Mesenchymal stem cell (in vitro differentiated cells and primary cell): ENCODE data around the gene LMX1B.
"Not testable (repeated sequence)": the region's sequence is repeated elsewhere in the genome, so short reads cannot be mapped to it uniquely, and the experiment has no call there.

ENCODE experiments used
- DNase-seq: peaks from one replicate; pipeline ENCODE4 v3.0.0-alpha.2; 2013
- H2AFZ ChIP-seq: one replicate; pipeline ENCODE4 v1.6.1; 2013; ENCODE audit warnings: low read depth, mild to moderate bottlenecking, control low read depth, inconsistent platforms, low read length, moderate library complexity
- H2AK5ac ChIP-seq: 2 replicates; pipeline ENCODE4 v1.6.1; 2013; ENCODE audit warnings: low read length, moderate library complexity, mild to moderate bottlenecking, inconsistent platforms; ENCODE audit not compliant: severe bottlenecking
- H2BK120ac ChIP-seq: one replicate; pipeline ENCODE4 v1.6.1; 2013; ENCODE audit warnings: low read depth, mild to moderate bottlenecking, inconsistent platforms, low read length, moderate library complexity
- H2BK12ac ChIP-seq, 2 experiments: one replicate each; pipeline ENCODE4 v1.6.1; 2013; ENCODE audit warnings: inconsistent platforms in 2 of 2, low read length in 2 of 2, mild to moderate bottlenecking in 2 of 2, moderate library complexity in 2 of 2, control low read depth in 1 of 2
- H2BK15ac ChIP-seq: one replicate; pipeline ENCODE4 v1.6.1; 2013; ENCODE audit warnings: mild to moderate bottlenecking, low read depth, inconsistent platforms; ENCODE audit not compliant: poor library complexity, severe bottlenecking
- H2BK5ac ChIP-seq: 2 replicates; pipeline ENCODE4 v1.6.1; 2013; ENCODE audit warnings: low read depth, mild to moderate bottlenecking, low read length, control low read depth, inconsistent platforms; ENCODE audit not compliant: poor library complexity, severe bottlenecking
- H3K14ac ChIP-seq, 2 experiments: one replicate each; pipeline ENCODE4 v1.6.1; 2013; ENCODE audit warnings: inconsistent platforms in 2 of 2, low read length in 2 of 2, control low read depth in 1 of 2, mild to moderate bottlenecking in 1 of 2, moderate library complexity in 1 of 2
- H3K18ac ChIP-seq, 2 experiments: one replicate each; pipeline ENCODE4 v1.6.1; 2013; ENCODE audit warnings: inconsistent platforms in 2 of 2, low read length in 2 of 2, control low read depth in 1 of 2, low read depth in 1 of 2, mild to moderate bottlenecking in 1 of 2
- H3K23ac ChIP-seq, 2 experiments: one replicate each; pipeline ENCODE4 v1.6.1; 2013; ENCODE audit warnings: inconsistent platforms in 2 of 2, low read length in 2 of 2, mild to moderate bottlenecking in 2 of 2, moderate library complexity in 2 of 2, control low read depth in 1 of 2
- H3K27ac ChIP-seq: 2 replicates; pipeline ENCODE4 v1.5.1; 2013; ENCODE audit warnings: mild to moderate bottlenecking, moderate library complexity, low read length, control low read depth, inconsistent platforms; ENCODE audit not compliant: poor library complexity, severe bottlenecking
- H3K27me3 ChIP-seq, 2 experiments: 2 replicates each; pipeline versions ENCODE4 v1.6.1 to v1.7.0; 2013; ENCODE audit warnings: low read length in 2 of 2, mild to moderate bottlenecking in 2 of 2, moderate library complexity in 2 of 2, control low read depth in 1 of 2, inconsistent platforms in 1 of 2; ENCODE audit not compliant: control insufficient read depth in 1 of 2, insufficient read depth in 1 of 2
- H3K36me3 ChIP-seq, 2 experiments: 2 replicates each; pipeline versions ENCODE4 v1.6.1 to v1.7.0; 2013; ENCODE audit warnings: low read length in 2 of 2, control low read depth in 1 of 2, inconsistent platforms in 1 of 2, low read depth in 1 of 2, mild to moderate bottlenecking in 1 of 2; ENCODE audit not compliant: insufficient read depth in 2 of 2, control insufficient read depth in 1 of 2
- H3K4ac ChIP-seq, 2 experiments: one replicate each; pipeline ENCODE4 v1.6.1; 2013; ENCODE audit warnings: inconsistent platforms in 2 of 2, low read length in 2 of 2, mild to moderate bottlenecking in 2 of 2, moderate library complexity in 2 of 2, control low read depth in 1 of 2, low read depth in 1 of 2
- H3K4me1 ChIP-seq: 2 replicates; pipeline ENCODE4 v1.6.1; 2013; ENCODE audit warnings: low read depth, low read length, control low read depth; ENCODE audit not compliant: control insufficient read depth, insufficient read depth
- H3K4me2 ChIP-seq: 2 replicates; pipeline ENCODE4 v1.6.1; 2013; ENCODE audit warnings: low read length, mild to moderate bottlenecking, inconsistent platforms; ENCODE audit not compliant: poor library complexity, severe bottlenecking
- H3K4me3 ChIP-seq, 2 experiments: 2 replicates each; pipeline versions ENCODE4 v1.5.1 to v1.7.0; 2013; ENCODE audit warnings: low read length in 2 of 2, mild to moderate bottlenecking in 2 of 2, control low read depth in 1 of 2, low read depth in 1 of 2; ENCODE audit not compliant: insufficient read depth in 1 of 2
- H3K79me1 ChIP-seq: replicated peaks from 2 replicates; pipeline ENCODE4 v1.6.1; 2013; ENCODE audit warnings: mild to moderate bottlenecking, control low read depth, low read length, inconsistent platforms; ENCODE audit not compliant: poor library complexity, severe bottlenecking
- H3K9ac ChIP-seq: 2 replicates; pipeline ENCODE4 v1.7.0; 2013; ENCODE audit warnings: mild to moderate bottlenecking, low read length, moderate library complexity
- H3K9me3 ChIP-seq: 2 replicates; pipeline ENCODE4 v1.7.0; 2013; ENCODE audit warnings: mild to moderate bottlenecking, low read length; ENCODE audit not compliant: control insufficient read depth
- H4K8ac ChIP-seq: one replicate; pipeline ENCODE4 v1.6.1; 2013; ENCODE audit warnings: inconsistent platforms, mild to moderate bottlenecking, low read length, moderate library complexity
- H4K91ac ChIP-seq: one replicate; pipeline ENCODE4 v1.6.1; 2013; ENCODE audit warnings: mild to moderate bottlenecking, low read length, inconsistent platforms
- WGBS: methylation state at CpG from one replicate; pipeline ENCODE4 v1.1.7; 2013; ENCODE audit warnings: mixed read lengths; 5-methylcytosine and 5-hydroxymethylcytosine counted together

The LMX1B gene

DNA sequence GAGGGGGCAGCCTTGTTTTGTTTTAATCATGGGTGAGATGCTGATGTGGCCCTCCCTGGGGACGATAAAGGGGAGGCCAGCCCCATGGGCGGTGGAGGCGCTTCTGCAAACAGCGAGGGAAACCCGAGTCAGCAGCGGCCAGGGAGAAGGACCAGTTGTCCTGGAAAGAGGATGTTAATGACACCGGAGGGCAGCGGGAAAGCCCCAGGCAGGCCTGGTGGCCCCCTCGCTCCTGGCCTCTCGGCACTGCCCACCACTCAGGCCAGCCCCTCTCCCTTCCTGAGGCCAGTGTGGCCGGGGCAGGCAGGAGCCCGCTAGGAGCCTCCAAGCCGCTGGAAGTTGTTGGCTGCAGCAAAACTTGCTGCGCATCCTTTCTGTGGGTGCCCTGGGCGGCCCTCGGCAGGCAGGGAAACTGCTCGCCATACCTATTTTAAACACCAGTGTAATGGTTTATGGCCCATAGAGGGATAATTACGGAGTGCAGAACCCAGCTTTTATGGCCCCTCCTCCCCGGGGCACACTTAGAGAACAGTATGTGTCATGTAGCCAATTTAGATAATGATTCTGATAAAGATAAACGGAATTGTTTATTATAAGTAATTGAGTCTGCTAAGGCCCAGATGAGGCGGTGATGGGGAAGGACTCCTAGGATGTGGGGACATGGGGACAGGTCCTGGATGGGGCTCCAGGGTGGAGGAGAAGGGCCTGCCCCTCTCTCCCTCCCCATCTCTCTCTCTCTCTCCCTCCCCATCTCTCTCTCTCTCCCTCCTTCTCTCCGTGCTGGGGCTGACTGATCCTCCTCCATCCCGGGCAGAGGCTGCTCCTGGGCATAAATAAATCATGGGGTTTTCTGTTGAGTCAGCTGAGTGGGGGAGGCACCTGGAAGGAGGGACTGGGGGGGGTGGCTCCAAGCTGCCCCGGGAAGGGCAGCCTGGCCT is 36.9 kb downstream of the LMX1B start:
- peaks cover 96 to 100% of the 10 kb centered on the region in 2 experiments for H3K27me3 ChIP-seq
- no peak overlapping the region for H2BK5ac ChIP-seq

GRCh38 chr9:126652140-126652582 is 38.4 kb downstream of the LMX1B start:
- no peak for DNase-seq
- WGBS = 29% methylated on average over 18 of the region's 18 CpGs
- Histone ChIP-seq H4K91ac (no peak overlapping the region), H3K14ac (no peak overlapping the region), H2BK15ac (no peak overlapping the region), H2BK120ac (no peak overlapping the region), H2BK12ac (no peak overlapping the region), H2AFZ (no peak overlapping the region), H3K79me1 (no peaks in the 10 kb centered on the region), H3K18ac (no peak overlapping the region), H3K4me1 (no peaks in the 10 kb centered on the region), H3K27ac (no peak overlapping the region), H4K8ac (no peak overlapping the region), H3K4me2 (no peak overlapping the region), H3K9me3 (no peaks in the 10 kb centered on the region), H3K23ac (no peak overlapping the region), H2AK5ac (no peak overlapping the region), H3K36me3 (no peaks in the 10 kb centered on the region), H3K27me3 (peaks cover 96 to 98% of the 10 kb centered on the region in 2 experiments), H3K4ac (no peak overlapping the region), H3K4me3 (no peak overlapping the region), H2BK5ac (no peak overlapping the region), H3K9ac (no peak overlapping the region)

More for the DNA sequence above, 36.9 kb downstream of the LMX1B start:
- Histone ChIP-seq H2BK120ac (no peak overlapping the region), H3K79me1 (no peaks in the 10 kb centered on the region), H3K23ac (no peak overlapping the region), H3K4me1 (no peaks in the 10 kb centered on the region), H3K18ac (no peak overlapping the region), H3K36me3 (no peaks in the 10 kb centered on the region), H2BK12ac (no peak overlapping the region), H3K14ac (no peak overlapping the region), H2BK15ac (no peak overlapping the region), H4K8ac (no peak overlapping the region), H3K4me2 (no peak overlapping the region), H3K9ac (no peak overlapping the region), H4K91ac (no peak overlapping the region), H2AFZ (no peak overlapping the region), H3K4ac (no peak overlapping the region), H3K9me3 (no peaks in the 10 kb centered on the region), H3K4me3 (no peak overlapping the region), H3K27ac (no peak overlapping the region), H2AK5ac (no peak overlapping the region)
- whole genome bisulfite sequencing = 16% methylated on average over 21 of the region's 24 CpGs
- no peak for DNase-seq

- H3K4me2 ChIP-seq = no peak overlapping the region
- H2BK15ac ChIP-seq = no peak overlapping the region
- peaks cover 86 to 98% of the 10 kb centered on the region in 2 experiments for H3K27me3 ChIP-seq
- H3K14ac ChIP-seq = no peak overlapping the region
- no peak overlapping the region for H2BK12ac ChIP-seq
- no peak overlapping the region for H3K4ac ChIP-seq
- no peak overlapping the region for H2AK5ac ChIP-seq
- H3K9me3 ChIP-seq = no peaks in the 10 kb centered on the region
- H3K9ac ChIP-seq = no peak overlapping the region
- H4K8ac ChIP-seq = no peak overlapping the region
- H2AFZ ChIP-seq = no peak overlapping the region
- H3K23ac ChIP-seq = no peak overlapping the region
- H3K4me3 ChIP-seq = no peak overlapping the region
- no peak overlapping the region for H4K91ac ChIP-seq
- H3K27ac ChIP-seq = no peak overlapping the region
- 77% methylated on average over 7 of the region's 7 CpGs for WGBS
- H3K79me1 ChIP-seq = no peaks in the 10 kb centered on the region
- no peak overlapping the region for H3K18ac ChIP-seq
- no peak overlapping the region for H2BK5ac ChIP-seq
- H3K4me1 ChIP-seq = no peaks in the 10 kb centered on the region
- no peaks in the 10 kb centered on the region for H3K36me3 ChIP-seq
- no peak overlapping the region for H2BK120ac ChIP-seq
- no peak for DNase-seq
These were observed 40.4 kb downstream of the LMX1B start for GRCh38 chr9:126654124-126654523.

DNA sequence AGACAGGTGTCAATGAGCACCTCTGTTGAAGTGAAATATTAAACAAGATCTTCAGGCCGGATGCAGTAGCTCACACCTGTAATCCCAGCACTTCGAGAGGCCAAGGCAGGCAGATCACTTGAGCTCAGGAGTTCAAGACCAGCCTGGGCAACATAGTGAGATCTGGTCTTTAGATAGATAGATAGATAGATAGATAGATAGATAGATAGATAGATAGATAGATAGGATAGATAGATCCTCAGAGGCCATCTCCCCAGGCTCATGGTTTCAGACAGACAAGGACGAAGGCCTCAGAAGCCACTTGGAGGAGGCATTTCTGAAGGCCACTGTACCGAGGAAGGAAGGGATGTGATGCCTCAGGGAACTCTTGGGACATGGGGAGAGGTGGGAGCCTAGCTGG is 42.5 kb downstream of the LMX1B start:
- H4K91ac ChIP-seq, H3K4me3 ChIP-seq, H2BK120ac ChIP-seq, H4K8ac ChIP-seq, H3K9me3 ChIP-seq, H3K18ac ChIP-seq, H3K14ac ChIP-seq, DNase-seq, H3K27ac ChIP-seq, H2BK15ac ChIP-seq, H2BK5ac ChIP-seq, H3K23ac ChIP-seq, H3K4me2 ChIP-seq, H3K4me1 ChIP-seq, H2BK12ac ChIP-seq, H3K9ac ChIP-seq, H2AK5ac ChIP-seq, H2AFZ ChIP-seq, H3K36me3 ChIP-seq, H3K79me1 ChIP-seq, H3K4ac ChIP-seq: not testable (repeated sequence)
- H3K27me3 ChIP-seq = peaks cover 84 to 85% of the 10 kb centered on the region in 2 experiments
- 49% methylated on average over 4 of the region's 4 CpGs for WGBS
